SH-SY5Y (cell line): Measurements from ENCODE around the gene IGLL5.

Experiments
- GATA2 ChIP-seq: IDR thresholded peaks from 2 replicates; pipeline ENCODE4 v1.6.1; 2011; ENCODE audit warnings: mild to moderate bottlenecking, low read depth, low read length
- GATA3 ChIP-seq: IDR thresholded peaks from 2 replicates; pipeline ENCODE4 v1.6.1; 2011; ENCODE audit warnings: low read depth, mild to moderate bottlenecking, low read length, moderate library complexity

DNA sequence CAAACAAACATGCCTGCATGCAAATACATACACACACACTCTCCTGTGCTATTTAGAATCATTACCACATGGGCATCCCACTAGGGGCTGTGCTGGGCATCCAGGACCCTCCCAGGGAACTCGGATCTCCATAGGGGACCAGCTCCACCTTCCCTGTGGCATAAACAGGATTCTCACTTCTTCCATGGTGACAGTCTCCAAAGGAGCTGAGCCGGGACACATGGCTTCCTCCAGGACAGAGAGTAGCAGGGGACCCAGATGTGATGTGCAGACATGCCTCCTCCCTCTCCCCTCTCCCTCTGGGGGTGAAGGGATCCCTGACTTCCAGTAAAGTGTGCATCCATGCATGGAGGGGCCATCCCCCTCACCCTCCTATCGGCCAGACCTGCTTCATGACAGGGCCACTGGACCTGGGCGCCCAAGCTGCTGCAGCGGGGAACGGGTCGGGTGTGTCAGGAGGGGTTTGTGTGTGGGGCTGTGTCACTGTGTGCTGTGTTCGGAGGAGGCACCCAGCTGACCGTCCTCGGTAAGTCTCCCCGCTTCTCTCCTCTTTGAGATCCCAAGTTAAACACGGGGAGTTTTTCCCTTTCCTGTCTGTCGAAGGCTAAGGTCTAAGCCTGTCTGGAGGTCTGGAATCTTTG, 33.4 kb downstream of the IGLL5 start:
- TF ChIP-seq GATA2 = no peak
- TF ChIP-seq GATA3 = no peak
